GDM1 (cell line): ENCODE measurements around the gene AGK.

Experiments used
- DNase-seq: peaks from one replicate; lab custom pipeline; 2025; lab: John Stamatoyannopoulos, UW

The AGK gene

GRCh38 chr7:141551094-141551781, at the start of gene AGK:
Gene AGK (plus strand): TSS chr7:141551410. CDS start chr7:141555467, 4,057 bp downstream.
- peak; percentile 63 for DNase-seq

GRCh38 chr7:141501451-141501850, 49.8 kb upstream of the AGK start:
- no peak for DNase-seq

GRCh38 chr7:141511316-141511675, 39.9 kb upstream of the AGK start:
- no peak for DNase-seq

GRCh38 chr7:141511676-141512396, 39.4 kb upstream of the AGK start:
- no peak for DNase-seq

GRCh38 chr7:141512597-141512996, 38.6 kb upstream of the AGK start:
- no peak for DNase-seq

GRCh38 chr7:141513720-141514119, 37.5 kb upstream of the AGK start:
- DNase-seq: no peak

- no peak for DNase-seq
Measured at GRCh38 chr7:141515941-141516340, 35.3 kb upstream of the AGK start.

GRCh38 chr7:141519623-141520022, 31.6 kb upstream of the AGK start:
- no peak for DNase-seq

GRCh38 chr7:141522657-141523342, 28.4 kb upstream of the AGK start:
- no peak for DNase-seq

GRCh38 chr7:141525973-141526514, 25.2 kb upstream of the AGK start:
- no peak for DNase-seq

GRCh38 chr7:141527076-141527475, 24.1 kb upstream of the AGK start:
- no peak for DNase-seq

GRCh38 chr7:141528399-141528798, 22.8 kb upstream of the AGK start:
- DNase-seq: no peak

- peak; percentile 41 for DNase-seq
Measured at GRCh38 chr7:141533149-141533949, 17.9 kb upstream of the AGK start.

GRCh38 chr7:141534757-141535737, 16.2 kb upstream of the AGK start:
- DNase-seq: no peak

GRCh38 chr7:141537906-141538305, 13.3 kb upstream of the AGK start:
- no peak for DNase-seq

- DNase-seq: no peak
Measured at GRCh38 chr7:141541375-141541774, 9.8 kb upstream of the AGK start.

GRCh38 chr7:141544831-141545230, 6.4 kb upstream of the AGK start:
- DNase-seq: no peak

GRCh38 chr7:141549582-141549981, 1.6 kb upstream of the AGK start:
- no peak for DNase-seq

- no peak for DNase-seq
Measured at GRCh38 chr7:141550386-141551093, 670 bp upstream of the AGK start.

- DNase-seq: no peak
Measured at GRCh38 chr7:141551782-141552181, 572 bp downstream of the AGK start.
